DND-41 (cell line): ENCODE data around the gene CHD9NB.

ENCODE experiments used
- EZH2 ChIP-seq: IDR thresholded peaks from 3 replicates; pipeline ENCODE4 v1.6.1; 2012; ENCODE audit warnings: borderline replicate concordance, low read depth, mild to moderate bottlenecking, moderate library complexity, low read length, inconsistent platforms; ENCODE audit not compliant: severe bottlenecking
- TF ChIP-seq, protein P1 (sequence below): IDR thresholded peaks from 2 replicates; pipeline ENCODE4 v1.5.1; 2012; ENCODE audit warnings: borderline replicate concordance, low read length, moderate library complexity, mild to moderate bottlenecking; ENCODE audit not compliant: poor library complexity, severe bottlenecking; ENCODE audit errors: extremely low read depth

GRCh38 chr16:53024045-53024444, 28.7 kb downstream of the CHD9NB start:
- TF ChIP-seq, protein P1, sequence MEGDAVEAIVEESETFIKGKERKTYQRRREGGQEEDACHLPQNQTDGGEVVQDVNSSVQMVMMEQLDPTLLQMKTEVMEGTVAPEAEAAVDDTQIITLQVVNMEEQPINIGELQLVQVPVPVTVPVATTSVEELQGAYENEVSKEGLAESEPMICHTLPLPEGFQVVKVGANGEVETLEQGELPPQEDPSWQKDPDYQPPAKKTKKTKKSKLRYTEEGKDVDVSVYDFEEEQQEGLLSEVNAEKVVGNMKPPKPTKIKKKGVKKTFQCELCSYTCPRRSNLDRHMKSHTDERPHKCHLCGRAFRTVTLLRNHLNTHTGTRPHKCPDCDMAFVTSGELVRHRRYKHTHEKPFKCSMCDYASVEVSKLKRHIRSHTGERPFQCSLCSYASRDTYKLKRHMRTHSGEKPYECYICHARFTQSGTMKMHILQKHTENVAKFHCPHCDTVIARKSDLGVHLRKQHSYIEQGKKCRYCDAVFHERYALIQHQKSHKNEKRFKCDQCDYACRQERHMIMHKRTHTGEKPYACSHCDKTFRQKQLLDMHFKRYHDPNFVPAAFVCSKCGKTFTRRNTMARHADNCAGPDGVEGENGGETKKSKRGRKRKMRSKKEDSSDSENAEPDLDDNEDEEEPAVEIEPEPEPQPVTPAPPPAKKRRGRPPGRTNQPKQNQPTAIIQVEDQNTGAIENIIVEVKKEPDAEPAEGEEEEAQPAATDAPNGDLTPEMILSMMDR: no peak
- no peak for TF ChIP-seq EZH2
